Measurements from ENCODE around the gene GRIK4.

GRIK4 gene

DNA sequence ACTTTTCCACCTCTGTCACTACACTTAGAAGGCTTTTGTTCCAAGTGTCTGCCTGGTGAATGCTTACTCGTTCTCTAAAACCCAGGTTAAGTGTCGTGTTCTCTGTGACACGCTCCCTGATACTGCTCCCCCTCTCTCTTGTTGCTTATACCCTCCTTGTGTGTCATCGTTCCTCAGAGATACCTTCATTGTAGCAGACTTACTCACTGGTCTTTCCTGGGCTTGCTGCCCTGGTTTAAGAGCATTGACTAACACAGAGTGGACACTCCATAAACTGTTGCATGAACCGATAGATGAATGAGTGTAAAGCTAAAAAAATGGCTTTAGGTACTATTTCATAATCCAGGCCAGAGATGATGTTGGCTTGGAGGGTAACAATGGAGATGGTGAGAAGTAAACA, 171.3 kb downstream of the GRIK4 start:
- no peak for DNase-seq

DNA sequence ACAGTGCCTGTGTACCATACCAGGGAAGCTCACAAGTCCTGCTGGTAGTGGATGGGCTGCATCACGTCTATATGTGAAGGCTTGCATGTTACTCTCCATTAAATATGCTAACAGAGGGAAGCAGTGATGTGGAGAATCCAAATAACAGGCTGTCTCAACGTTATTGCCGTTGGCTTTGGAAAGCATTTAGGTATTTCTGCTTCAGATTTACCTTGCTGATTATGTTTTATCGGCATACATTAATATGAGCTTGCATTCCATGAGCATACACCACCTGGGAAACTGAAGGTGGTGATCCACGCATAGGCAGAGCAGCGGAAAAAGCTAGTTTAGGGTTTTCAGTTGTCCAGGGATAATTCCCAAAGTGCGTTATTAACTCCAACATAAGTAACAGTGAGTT, 175.0 kb downstream of the GRIK4 start:
- no peak for DNase-seq

DNA sequence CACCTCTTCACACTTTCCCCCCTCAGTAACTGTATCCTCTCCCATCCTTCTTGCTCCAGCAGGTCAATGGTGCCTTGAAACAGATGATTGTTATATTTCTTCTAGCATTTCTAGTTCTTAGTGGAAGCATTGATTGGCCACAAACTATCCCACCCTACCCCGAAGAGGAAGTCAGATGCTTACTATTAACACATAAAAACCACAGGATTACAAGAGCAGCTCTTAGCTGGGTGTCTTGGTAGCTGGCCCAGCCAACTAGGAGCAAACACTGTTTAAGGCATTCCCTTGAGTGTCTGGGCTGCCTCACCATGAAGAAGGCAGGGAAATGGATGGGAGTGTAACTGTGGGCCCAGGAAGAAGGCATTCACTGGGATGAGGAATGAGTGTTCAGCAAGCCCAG, 176.6 kb downstream of the GRIK4 start:
- no peak for DNase-seq

GRCh38 chr11:120689596-120690275, 178.2 kb downstream of the GRIK4 start:
- DNase-seq = no peak

GRCh38 chr11:120690406-120690805, 178.9 kb downstream of the GRIK4 start:
- DNase-seq = no peak

GRCh38 chr11:120694726-120695125, 183.2 kb downstream of the GRIK4 start:
- no peak for DNase-seq

GRCh38 chr11:120695426-120695825, 183.9 kb downstream of the GRIK4 start:
- no peak for DNase-seq

GRCh38 chr11:120695939-120696338, 184.4 kb downstream of the GRIK4 start:
- DNase-seq = no peak

DNA sequence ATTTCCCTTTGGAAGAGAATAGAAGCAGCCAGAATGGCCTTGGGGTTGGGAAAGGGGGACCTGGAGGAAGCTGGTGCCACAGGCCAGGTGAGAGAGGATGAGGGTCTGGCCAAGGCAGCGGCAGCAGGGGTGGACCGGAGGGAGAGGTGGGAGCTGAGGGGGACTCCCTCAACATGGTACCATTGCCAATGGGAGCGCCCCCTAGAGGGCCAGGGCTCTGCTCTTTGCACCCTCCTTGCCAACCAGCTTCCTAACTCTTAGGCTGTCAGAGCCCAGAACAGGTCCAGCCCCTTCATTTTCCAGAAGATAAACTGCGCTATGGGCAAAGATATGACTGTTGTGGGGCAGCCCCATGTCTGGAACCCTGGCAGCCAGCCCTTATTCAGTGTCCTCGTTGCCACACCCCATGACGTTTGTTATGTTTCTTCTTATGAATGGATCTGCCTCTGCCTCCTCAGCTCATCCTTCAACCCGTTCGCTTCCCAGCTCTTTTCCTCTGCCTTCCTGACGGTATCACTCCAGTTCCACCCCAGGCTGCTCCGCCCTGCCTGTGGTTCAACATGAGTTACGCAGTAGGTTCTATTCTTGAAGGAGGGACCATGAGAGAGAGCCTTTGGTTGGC, 185.2 kb downstream of the GRIK4 start:
- DNase-seq = no peak

- DNase-seq = no peak
Measured at GRCh38 chr11:120698918-120699317, 187.4 kb downstream of the GRIK4 start.

DNA sequence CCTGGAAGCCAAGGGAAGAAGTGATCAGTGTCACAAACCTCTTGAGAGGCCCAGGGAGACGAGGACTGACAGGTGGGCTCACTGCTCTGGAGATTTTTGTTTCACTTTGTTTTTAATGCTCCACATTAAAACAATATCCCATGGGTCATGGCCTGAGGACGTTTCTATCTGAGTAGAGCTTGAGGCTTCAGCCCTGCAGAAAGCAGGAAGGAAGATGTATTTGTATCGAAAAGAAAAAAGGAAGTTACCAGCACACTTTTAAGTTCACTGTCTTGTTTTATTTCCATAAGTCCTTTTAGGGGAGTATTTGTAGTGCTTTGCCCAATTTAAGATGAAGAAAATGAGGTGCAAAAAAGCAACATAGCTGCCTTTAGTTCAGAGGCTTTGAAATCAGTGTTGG, 191.1 kb downstream of the GRIK4 start:
- no peak for DNase-seq

DNA sequence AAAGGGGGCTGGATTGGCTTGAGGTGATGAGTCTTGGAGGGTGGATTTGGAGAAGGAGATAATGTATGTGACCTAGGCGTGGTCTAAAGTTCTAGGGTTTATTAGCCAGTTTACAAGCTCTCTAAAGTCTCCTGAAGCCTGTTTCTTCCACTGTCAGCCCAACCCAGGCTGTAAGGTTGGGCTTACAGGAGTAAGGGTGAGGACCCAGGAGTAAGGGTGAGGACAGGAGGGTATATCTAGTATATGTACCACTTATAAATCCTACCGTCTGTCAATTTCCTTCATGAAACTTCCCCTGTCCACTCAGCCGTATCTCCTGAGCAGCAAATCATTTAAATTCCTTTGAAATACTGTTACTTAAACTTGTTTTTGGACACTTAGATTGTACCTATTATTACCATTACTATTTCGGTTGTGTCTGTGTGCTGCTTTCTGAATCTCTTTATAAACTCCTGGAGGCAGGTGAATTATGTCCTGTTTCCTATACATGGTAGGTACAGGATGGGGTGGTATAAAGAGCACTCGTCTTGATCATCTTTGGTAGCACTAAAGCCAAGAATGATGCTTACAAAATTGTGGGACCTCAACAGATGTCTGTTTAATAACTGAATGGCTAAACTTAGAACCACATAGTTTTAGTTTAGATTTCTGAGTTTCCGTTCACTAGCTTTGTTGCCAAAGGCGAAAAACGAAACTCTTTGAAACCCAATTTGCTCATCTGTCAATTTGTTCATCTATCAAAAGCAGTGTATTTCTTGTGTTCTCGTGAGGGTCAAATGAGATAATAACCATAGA, 192.0 kb downstream of the GRIK4 start:
- DNase-seq = no peak

DNA sequence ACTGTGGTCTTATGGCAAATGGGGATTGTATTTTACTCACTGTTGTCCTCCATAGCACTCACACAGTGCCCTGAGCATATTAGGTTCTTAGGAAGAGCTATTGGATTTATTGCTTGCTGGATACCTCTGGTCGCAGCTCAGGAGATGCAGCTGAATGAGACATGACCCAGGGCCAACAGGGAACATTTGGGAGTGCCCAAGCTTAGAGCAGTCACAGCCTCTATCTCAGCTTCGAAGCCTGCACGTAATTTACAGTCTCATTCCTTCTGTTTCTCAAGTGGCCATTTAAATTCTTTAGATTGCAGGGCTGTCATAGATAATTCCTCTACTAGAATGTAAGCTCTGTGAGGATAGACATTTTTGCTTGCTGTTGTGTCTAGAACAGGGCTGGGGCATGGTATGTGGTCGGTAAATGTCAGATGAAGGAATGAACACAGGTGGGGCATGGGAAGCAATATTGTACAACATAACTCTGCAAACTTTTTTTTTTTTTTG, 192.8 kb downstream of the GRIK4 start:
- DNase-seq = no peak

DNA sequence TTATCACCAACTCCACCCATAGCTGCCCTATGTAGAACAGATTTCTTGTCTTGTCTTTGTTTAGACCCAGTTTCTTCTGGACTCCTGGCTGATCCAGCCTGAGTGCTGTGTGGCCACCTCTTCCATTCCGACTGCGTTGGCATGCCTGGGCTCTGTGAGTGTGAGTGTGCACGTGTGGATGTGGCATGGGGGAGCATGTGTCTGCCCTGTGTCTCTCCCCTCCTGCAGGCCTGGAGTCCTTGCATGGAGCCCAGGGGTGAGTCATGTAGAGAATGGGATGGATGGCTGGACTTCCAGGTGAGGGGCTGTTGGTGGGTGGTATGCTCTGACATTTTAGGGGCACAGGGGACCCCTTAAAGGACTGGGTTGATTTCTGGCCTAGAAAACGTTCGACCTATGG, 194.7 kb downstream of the GRIK4 start:
- no peak for DNase-seq

- DNase-seq = no peak
Measured at GRCh38 chr11:120707098-120707497, 195.6 kb downstream of the GRIK4 start.

DNA sequence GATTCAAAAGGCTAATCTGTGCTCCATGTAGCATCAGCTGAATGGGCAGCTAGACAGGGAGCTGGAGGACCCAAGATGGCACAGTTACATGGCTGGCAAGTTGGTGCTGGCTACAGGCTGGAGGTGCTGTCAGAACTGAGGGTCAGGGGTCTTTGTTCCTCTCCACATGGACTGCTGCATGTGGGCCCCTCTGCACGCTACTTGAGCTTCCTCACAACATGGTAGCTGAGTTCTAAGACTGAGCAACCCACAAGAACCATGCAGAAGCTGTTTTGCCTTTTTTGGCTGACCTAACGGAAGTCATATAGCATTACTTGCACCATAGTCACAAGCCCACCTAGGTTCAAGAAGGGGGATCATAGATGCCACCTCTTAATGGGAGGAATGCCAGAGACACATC, 196.1 kb downstream of the GRIK4 start:
- no peak for DNase-seq

GRCh38 chr11:120708511-120709183, 197.1 kb downstream of the GRIK4 start:
- DNase-seq = no peak

DNA sequence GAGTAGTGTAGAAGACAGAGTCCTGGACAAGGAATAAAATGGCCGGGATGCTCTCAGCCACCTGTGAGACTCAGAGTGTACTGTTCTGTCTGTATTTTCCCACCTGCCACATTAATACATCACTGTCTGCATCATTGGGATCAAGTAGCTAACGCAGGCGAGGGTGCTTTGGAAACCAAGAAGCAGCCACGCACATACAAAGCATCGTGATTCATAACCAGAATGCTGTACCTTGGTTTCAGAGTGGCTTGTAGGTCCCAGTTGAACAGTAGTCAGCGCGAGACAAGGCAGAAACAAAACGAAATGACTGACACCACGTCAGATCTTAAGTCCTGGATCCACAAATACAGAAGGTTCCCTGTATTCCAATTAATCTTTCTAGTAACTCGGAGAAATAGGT, 198.3 kb downstream of the GRIK4 start:
- DNase-seq = no peak

GRCh38 chr11:120710354-120711131, 199.0 kb downstream of the GRIK4 start:
- no peak for DNase-seq

- no peak for DNase-seq
Measured at GRCh38 chr11:120712014-120712413, 200.5 kb downstream of the GRIK4 start.

DNA sequence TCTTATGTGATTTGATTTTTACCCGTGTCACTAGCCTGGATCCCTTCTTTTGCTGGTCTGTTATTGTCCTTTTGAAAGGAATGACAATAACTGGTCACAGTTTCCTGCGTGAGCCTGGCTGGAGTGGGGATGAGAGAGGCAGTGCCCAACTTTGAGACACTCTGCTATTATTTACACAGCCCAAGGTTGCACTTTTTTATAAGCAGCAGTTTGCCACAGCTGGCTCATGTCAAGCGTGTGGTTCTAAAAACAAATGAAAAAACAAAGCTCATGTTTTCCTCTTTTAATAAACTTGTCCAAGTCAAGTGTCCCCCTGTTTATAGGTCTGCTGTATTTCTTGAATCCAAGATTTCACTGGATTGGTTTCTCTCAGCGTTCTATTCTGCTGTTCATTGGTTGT, 201.3 kb downstream of the GRIK4 start:
- DNase-seq = no peak

DNA sequence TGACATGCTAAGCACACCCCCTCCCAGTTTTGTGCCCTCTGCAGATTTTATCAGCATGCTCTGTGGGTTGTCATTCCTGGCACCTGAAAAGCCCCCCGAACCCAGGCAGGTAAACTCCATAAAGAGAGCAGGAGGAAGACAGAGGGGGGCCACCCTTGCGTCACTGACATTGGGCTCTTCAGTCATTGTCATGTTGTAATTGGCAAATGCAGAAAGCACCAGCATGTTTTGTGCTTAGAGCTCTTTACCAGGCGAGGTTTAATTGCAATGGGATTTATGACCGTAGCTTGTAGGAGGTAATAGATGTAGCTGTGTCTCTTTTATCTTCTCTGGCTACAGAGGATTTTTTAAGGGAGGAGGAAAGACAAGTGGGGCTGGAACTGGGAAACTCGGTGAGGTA, 201.7 kb downstream of the GRIK4 start:
- no peak for DNase-seq

- no peak for DNase-seq
Measured at GRCh38 chr11:120714438-120714837, 202.9 kb downstream of the GRIK4 start.
